NCI-H226 (cell line): ENCODE results near the gene RIC1.
"Not testable (repeated sequence)": the region's sequence is repeated elsewhere in the genome, so short reads cannot be mapped to it uniquely, and the experiment has no call there.

Source experiments
- DNase-seq: peaks from one replicate; pipeline ENCODE4 v3.0.0-alpha.2; 2015

The RIC1 gene

DNA sequence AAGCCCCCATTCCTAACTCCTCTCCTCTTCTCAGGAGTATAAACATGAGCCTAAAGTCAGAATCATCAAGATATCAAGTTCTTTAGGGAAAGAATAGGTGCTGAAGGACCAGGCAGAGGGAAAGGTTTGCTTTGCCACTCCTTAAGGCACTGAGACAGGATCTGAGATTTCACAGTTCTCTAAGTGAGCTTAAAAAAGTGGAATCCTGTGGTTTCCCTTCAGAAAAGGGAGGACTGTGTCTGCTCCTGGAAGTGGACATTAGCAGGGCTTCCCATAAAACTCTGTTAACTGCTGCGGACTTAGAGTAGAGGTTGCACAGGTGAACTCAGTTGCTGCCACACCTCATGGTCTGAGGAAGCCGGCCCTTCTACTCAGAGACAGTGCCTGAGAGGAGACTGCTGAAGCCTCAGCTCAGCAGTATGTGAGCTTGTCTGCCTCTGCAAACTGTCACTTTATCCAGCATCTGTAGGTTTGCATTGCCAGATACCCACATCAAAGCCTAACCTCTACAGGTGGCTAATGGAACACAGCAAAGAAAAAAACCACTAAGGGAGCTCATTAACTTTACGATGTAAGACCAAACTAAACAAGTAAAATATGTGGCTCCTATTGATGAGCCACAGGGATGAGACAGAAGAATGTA is 42.9 kb downstream of the RIC1 start:
- no peak for DNase-seq

DNA sequence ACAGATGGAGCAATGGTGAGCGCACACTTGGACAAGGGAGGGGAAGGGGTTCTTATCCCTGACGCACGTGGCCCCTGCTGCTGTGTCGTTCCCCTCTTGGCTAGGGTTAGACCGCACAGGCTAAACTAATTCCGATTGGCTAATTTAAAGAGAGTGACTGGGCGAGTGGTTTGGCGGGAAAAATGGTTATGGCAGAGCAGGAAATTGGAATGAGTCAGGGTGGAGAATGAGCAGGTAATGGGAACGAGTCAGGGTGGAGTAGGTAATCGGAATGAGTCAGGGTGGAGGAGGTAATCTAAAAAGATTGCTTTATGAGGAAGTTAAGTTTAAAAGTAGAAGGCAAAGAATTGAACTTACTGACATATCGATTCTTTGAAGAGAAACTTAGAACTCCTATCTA is 46.1 kb downstream of the RIC1 start:
- DNase-seq = peak; percentile 57

DNA sequence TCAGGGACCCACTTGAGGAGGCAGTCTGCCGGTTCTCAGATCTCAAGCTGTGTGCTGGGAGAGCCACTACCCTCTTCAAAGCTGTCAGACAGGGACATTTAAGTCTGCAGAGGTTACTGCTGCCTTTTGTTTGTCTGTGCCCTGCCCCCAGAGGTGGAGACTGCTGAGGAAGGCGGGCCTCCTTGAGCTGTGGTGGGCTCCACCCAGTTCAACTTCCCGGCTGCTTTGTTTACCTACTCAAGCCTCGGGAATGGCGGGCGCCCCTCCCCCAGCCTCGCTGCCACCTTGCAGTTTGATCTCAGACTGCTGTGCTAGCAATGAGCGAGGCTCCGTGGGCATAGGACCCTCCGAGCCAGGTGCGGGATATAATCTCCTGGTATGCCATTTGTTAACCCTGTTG is 54.7 kb downstream of the RIC1 start:
- DNase-seq = not testable (repeated sequence)

DNA sequence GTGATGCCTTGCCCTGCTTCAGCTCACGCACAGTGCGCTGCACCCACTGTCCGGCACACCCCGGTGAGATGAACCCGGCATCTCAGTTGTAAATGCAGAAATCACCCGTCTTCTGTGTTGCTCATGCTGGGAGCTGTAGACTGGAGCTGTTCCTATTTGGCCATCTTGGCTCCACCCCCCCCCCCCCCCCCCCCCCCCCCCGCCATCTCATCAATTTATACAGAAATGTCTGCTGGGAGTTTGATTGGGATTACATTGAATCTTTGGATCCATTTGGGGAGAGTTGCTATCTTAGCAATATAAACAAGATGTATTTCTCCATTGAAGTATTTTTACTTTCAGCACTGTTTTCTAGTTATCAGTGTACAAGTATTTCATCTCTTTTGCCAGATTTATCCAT is 55.2 kb downstream of the RIC1 start:
- no peak for DNase-seq

DNA sequence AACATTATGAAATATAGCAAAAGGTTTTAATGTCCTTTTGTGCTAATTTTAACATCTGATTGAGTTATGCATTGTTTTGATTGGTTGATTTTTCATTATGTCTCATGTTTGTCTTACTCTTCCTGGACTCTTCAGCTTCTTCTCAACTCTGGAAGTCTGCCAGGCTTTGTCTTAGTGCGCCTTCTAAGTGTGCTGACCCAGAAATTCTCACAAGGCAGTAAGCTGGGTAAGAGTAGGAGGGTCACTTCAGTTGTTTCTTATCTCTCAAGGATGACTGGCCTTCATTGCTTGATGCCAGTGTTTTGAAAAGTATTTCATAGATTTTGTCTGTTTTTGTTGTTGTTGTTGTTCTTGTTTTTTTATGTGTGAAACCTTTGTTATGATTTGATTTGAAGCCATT is 59.2 kb downstream of the RIC1 start:
- DNase-seq = peak; percentile 55

DNA sequence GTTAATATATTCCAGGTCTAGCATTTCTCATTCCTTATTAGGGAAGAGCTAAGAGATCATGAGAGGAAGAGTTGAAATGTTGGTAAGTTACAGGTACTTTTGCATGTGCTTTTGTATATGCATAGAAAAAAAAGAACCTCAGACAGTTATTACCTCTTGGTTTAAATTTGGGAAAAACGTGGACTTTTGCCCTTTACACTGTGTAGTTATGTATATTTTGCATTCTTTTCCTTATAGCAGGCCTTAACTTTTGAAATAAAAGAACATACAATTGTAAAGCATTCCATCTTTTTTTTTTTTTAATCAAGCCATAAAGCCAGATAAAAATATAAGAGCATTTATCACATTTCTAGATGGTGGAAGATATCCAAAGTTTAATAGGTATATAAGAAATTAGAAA is 61.4 kb downstream of the RIC1 start:
- no peak for DNase-seq

DNA sequence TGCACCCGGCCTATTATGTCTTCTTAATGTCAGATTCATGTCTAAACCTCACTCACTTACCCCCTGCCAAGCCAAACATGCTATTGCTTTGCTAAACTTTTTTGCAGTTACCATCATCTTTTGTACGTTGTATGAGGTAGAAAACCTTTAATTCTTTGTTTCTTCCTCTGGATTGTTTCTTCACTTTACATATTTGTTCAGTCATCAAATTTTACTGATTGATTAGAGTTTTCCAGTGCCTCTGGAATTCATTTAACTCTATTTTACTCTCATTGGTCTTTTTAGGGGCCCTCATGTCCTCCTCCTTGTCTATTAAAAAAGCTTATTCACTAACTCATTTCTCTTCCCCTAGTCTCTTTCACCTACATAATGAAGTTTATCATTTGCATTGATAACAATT is 67.0 kb downstream of the RIC1 start:
- DNase-seq = no peak

DNA sequence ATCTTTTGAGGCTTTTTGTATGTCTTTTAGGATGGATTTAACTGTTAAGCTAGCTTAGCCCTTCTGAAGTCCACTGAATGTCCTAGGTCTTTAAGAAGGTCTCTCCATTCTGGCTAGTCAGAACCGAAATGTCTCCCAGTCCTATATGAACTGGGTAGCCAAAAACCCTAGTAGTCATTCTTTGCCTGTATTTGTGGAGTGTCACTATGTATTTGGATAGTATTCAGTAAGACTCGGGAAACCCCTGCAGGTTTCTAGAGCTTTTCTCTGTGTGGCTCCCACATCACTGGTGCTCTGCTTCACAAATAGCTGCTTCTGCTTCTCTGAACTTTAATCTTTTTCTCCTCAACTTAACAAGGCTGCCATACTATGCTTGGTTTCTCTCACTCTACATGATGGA is 68.0 kb downstream of the RIC1 start:
- DNase-seq = no peak

DNA sequence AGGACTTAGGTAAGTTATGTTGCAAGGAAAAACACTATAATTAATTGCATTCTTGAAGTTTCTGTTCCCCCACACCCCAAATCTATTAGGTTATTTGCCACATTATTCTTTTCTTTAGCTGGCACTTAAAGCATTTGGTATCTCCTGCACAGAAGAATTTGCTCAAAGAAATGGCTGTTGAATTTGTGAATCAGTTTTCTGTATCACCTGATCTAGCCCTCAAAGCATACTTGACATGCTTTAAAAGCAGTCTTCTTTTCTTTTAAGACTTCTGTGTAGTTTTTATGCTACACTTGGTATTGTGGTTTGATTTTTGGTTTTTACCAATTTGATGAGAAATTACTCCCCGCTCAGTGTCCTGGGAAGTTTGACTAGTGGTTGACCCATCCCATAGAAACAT is 69.1 kb downstream of the RIC1 start:
- DNase-seq = no peak

DNA sequence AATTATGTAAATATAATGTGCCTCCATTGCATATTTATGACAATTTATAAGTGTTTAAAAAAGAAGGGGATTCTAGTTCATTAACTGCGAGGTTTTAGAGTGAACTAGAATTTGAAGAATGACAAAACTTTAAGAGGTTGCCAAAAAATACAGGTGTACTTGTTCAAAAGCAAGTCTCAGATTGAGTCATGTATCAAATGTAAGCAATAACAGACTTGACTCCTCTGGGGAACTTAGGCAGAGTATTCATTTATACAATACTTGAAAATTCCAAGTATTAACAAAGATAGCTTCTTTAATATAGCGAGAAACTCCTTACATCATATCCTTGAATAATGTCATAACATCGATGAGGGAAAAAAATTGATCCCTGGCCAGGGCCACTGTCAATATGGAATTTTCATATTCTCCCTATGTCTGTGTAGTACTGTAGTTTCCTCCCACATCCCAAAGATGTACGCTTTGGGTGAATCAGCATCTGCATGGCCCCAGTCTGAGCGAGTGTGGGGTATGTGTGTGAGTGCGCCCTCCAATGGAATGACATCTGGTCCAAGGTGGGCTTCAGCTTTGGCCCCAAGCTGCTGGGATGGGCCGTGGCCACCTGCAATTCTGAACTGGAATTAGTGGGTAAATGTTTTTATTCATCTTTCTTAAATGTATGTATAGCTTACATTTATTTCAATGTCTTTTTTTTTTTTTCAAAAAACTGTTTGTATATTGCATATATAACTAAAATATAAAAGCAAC is 70.1 kb downstream of the RIC1 start:
- DNase-seq = peak; percentile 9

DNA sequence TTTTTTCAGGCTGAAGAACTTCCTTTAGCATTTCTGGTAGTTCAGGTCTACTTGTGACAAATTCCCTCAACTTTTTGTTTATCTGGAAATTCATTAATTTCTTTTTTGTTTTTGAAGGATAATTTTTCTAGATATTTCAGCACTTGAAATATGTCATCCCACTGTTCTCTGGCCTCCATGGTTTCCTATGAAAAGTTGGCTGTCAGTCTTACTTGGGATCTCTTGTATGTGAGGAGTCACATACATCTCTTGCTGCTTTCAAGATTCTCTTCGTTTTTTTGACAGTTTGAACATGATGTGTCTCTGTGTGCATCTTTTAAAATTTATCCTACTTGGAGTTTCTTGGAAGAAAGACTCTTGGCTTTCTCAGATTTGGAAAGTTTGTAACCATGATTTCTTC is 79.5 kb downstream of the RIC1 start:
- DNase-seq = no peak

DNA sequence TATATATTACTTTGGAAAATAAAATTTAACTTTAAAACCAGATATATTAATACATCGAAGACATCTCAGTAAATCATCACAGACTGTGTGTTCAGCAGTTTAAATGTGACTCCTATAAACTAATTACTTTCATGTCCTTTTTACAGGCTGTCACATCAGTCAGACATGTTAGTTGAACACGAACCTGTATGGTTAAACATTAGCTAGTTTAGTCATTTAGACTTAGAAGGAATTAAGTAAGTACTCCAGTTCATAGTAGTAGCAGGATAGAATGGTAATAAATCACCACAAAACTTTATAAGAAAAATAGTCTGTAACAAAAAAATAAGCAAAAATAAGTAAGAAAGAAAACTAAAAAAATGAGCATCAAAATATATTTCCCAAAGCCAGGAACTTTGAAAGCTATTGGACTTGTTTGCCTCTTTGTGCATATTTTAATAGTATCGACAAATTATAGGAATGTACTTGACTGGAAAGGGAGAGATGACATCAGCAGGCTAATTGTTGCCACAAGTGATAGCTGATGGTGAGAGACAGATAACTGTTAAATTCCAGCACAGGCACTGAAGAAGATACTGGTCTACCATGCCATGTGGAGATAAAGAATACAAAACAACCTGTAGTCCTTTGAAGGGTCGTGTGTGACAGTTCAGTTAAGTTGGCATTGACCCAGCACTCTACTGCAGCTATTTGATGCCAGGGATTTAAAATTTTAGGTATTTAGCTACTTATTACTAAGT is 83.9 kb downstream of the RIC1 start:
- DNase-seq = no peak

DNA sequence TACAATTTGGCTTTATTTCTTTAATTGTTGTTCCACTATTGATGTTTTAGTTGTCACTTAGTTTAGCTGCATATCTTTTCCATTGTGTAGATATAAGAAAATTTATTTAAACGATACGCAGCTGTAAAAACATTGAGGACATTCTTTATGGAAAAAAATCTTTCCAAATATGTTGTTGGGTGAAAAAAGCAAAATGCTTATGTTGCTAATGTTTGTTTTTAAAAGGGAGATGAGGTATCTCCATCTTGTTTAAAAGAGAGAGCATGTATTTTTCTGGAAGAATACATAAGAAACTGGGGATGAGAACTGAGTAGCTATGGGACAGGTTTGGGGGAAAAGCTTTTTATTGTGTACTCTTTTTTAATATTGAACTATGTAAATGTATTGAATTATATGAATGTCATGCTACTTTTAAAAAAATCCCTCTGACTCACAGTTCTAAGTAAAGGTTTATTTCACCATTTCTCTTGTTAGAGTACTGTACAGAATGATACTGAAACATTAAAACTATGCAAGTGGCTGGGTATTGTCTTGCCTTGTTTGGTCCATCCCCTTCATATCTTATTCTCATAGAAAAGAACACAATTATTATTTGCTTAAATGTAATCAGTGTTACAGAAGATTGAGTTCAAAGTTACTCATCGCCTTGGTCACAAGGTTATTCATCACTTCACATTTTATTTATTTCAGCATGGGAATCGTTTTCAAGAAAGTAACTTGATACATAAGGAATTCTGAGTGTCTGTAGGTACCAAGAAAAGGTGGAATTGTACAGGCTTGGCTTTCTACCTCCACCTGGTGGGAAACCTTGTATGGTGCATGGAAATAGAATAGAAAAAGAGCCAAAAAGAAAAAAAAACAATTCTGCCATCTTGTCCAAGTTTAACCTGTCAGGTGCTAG is 85.8 kb downstream of the RIC1 start:
- DNase-seq = peak; percentile 26

DNA sequence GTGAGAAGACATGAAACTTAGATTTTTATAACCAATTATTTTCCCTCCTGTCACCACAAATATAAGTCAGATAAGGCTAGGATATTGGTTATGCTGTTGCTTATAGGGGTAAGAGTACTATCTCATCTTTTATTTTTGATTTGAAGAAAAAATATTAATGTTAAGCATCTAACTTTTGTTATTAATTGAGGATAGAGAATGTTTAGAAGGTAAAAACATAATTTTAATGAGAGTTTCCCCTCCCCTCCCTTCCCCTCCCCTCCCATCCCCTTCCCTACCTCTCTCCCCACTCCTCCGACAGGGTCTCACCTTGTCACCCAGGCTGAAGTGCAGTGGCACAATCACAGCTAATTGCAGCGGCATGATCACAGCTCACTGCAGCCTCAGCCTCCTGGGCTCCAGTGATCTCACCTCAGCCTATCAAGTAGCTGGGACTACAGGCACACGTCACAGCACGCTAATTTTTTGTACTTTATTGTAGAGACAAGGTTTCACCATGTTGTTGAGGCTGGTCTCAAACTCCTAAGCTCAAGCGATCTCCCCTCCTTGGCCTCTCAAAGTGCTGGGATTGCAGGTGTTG is 86.7 kb downstream of the RIC1 start:
- no peak for DNase-seq

DNA sequence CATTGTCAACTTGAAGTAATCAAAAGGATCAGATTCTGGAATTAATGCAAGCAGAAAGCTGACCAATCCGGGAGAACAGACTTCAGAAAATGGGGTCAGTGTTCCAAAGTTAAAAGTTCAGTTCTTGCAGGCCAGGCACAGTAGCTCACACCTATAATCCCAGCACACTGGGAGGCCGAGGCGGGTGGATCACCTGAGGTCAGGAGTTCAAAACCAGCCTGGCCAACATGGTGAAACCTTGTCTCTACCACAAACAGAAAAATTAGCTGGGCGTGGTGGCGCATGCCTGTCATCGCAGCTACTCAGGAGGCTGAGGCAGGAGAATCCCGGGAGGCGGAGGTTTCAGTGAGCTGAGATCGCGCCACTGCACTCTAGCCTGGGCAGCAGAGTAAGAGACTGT is 88.5 kb downstream of the RIC1 start:
- DNase-seq = not testable (repeated sequence)

DNA sequence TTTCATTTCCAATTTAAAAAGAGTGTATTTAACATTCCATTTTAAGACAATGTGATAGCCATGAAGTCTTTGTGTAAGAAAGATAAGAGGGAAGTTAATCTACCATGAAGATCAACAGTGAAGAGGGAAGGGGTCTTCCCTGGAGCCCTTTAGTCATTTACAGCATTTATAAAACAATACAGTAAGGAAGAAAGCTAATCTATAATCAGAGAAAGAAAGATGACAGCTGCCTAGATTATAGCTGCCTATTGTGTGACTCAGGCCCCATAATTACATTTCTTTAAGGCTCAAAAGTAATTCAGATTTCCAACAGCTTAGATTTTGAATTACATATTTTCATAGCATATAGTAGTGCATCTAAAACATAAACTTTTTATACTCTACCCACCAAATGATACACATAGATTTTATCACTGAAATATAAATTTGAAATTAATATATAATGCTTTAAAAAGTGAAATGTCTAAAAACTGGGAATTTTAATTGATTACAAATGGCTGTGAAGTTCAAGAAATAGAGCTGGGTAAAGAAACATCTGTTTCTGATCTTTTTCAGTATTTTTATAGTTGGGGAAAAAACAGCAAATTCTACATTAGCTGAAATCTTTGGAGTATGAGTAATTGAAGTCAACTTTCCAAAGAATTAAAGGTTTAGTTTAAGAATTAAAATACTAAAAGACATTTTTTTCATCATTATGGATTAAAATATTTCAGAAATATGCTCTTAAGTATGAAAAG is 89.6 kb downstream of the RIC1 start:
- DNase-seq = peak; percentile 10

DNA sequence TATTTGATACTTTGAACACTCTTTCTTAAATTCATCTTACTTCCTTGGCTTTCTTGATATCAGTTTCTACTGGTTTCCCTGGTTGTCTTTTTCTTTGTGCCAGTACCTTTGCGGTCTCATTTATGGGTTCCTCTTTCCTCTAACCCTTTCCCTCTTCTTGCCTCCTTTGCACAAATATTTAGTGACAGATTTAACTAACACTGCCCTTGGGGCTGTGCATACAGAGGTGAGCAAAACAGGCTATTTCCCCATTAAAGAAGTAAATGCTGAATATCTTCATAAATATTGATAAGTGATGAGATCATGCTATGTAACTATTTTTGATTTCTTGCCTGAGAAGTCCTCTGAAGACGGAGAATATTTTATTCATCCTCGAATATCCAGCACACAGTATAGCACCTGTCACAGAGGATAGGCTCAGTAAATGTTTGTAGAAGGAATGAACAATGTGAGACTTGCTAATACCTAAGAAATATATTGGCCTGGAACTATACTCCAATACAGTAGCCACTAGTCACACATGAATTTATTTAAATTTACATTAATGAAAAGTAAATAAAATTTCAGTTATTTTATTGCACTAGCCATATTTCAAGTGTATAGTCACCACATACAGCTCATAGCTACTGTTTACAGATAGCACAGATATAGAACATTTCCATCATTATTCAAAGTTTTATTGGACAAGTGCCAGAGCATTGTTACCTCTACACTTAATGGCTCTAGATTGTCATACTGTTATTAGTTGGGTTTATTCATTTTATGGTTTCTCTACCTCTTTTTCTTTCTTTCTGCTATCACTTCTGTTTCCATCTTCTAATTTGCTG is 90.4 kb downstream of the RIC1 start:
- DNase-seq = no peak

DNA sequence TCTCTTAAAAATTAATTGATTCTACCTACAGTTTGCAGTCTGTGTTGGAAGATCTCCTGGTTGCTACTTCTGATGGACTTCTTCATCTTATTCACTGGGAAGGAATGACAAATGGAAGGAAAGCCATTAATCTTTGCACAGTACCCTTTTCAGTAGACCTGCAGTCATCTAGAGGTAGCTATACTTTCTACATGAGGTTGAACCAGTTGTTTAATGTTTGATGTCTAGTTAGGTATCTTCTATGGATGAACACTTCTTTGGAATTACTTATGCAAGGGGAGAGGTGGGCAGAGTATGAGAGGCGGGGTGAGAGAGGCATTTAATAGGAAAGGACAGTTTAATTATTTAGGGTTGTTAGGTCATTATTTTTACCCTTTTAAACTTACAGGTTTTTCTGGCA is 91.2 kb downstream of the RIC1 start:
- no peak for DNase-seq

DNA sequence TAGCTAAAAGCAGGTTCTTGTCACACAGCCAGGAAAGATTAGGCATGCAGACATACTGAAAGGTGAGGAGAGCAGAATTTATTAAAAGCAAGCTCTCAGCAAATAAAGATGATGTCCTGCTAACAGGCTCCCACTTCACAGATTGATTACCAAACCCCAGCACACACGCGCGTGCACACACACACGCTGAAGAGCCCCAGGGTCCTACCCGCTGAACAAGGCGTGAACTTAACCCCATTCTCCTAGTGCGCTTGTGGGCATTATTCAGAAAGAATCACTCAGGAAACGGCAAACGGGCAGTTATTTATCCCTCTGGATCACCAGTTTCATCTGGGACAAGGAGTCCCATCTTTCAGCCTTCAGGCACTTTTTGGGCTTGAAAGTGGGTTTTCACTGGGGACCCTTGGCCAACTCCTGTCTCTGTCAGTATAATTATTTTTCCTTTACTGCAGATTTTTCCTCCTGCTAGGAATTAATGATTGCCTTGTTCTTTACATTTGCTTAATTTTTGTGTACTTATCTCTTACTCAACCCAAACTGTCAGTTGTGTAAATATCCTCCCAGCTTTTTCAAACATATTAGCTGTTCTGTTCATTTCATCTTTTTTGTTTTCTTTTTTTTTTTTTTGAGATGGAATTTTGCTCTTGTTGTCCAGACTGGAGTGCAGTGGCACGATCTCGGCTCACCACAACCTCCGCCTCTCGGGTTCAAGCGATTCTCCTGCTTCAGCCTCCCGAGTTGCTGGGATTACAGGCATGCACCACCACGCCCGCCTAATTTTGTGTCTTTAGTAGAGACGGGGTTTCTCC is 92.6 kb downstream of the RIC1 start:
- no peak for DNase-seq

DNA sequence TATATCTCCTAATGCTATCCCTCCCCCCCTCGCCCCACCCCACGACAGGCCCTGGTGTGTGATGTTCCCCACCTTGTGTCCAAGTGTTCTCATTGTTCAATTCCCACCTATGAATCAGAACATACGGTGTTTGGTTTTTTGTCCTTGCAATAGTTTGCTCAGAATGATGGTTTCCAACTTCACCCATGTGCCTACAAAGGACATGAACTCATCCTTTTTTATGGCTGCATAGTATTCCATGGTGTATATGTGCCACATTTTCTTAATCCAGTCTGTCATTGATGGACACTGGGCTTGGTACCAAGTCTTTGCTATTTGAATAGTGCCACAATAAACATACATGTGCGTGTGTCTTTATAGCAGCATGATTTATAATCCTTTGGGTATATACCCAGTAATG is 93.8 kb downstream of the RIC1 start:
- not testable (repeated sequence) for DNase-seq
